GM21526 (cell line): ENCODE data around the gene MYPN.
"Not testable (repeated sequence)": the region's sequence is repeated elsewhere in the genome, so short reads cannot be mapped to it uniquely, and the experiment has no call there.

Experiments
- ATAC-seq: cut with Tn5 transposase; IDR thresholded peaks from one replicate; pipeline ENCODE4 v1.9.1; 2021; ENCODE audit warnings: moderate library complexity; ENCODE audit not compliant: unreplicated experiment, low FRiP score

MYPN gene

GRCh38 chr10:68163735-68164134 is 54.4 kb downstream of the MYPN start:
- peak; percentile 86 for ATAC-seq

- ATAC-seq = no peak
These were observed 56.4 kb downstream of the MYPN start for GRCh38 chr10:68165643-68166042.

DNA sequence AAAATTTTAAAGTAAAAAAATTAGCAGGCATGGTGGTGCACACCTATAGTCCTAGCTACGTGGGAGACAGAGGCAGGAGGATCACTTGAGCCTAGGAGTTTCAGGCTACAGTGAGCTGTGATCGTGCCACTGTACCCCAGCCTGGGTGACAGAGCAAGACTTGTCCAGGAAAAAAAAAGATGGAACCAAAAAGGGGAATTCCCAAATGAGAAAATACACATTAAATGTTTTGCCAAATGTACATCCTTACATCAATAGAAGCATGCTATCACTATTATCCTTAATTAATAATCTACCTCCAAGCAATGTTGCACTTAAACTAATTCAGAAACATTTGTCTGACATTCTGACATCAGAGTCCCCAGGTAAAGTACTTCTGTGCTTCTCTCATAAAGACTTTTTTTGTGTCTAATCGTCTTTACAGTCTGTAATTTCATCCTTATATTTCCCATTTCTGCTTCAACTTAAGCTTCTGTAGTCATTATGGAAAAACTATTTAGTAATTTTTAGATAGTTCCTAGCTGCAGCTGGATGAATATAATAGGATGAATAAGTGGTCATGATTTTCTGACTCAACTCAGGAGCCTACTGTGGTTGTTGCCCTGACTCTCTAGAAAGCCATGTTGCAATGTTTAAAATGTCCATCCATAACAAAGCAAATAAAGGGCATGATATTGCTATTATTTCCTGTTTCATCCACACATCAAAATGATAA is 57.7 kb downstream of the MYPN start:
- no peak for ATAC-seq

DNA sequence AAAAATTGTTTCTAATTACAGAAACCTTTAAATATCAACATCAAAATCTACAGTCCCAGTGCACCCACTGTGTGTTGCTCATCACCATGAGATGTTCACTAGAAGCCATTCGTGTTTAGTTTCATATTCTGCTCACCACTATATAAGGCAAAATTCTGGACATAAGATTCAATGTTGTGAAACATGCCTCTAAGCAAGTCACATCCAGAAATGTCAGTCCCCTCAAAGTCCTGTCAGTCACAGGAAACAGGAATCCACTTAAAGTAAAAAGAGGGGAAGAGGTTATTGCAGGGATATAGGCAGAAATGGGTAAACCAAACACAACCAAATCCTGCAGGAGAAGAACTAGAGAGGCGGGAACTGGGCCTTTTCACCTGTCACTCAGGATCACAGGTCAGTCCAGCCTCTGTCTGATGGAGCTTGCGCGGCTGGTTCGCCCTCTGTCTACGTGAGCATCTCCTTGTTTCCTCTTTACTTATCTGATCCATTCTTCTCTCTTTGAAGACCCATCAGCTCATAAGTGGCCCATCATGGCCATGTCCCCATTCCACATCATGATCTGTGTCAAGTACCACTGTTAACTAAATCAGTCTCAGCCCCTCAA is 58.4 kb downstream of the MYPN start:
- no peak for ATAC-seq

DNA sequence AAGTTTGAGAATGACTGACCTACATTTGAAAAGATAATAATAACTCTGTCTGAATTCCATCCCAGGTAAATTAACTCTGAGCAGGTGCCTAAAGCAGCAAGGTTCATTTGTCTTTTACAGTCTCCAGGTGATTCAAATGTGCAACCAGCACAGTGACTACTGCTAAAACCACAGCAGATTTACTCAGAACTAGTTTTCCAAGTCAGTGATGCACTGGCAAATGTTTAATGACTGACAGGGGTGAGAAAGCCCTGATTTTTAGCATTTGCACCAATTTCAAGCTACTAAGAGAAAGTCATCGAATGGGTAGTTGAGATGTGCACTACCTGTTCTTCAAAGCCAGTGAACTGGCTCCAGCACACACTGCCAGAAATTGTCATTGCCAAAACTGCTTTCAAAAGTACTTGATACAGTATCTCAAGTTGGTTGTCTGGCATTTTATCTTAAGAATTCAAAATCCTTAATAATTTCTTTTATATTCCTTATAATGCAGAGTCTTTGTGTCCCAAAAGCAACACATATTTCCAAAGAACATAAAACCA is 62.3 kb downstream of the MYPN start:
- ATAC-seq = no peak

GRCh38 chr10:68172324-68172723 is 63.0 kb downstream of the MYPN start:
- ATAC-seq = no peak

GRCh38 chr10:68175949-68176348 is 66.7 kb downstream of the MYPN start:
- no peak for ATAC-seq

DNA sequence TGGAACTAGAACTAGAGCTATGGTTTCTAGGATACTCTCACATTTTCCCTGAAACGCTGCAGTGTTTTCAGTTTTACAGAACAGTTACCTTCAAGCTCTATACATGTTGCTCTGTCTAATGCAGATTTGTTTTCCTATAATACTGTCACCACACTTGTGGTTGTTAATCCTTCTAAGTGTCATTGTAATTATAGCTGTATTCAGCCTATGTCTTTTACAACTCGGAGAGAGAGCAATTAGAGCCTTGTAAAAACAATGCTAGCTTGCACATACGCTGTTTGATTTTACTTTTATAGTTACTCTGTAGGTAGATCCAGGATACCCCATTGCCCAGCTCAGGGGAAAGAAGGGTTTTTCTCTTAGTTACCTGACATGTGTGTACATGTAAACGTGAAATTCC is 67.5 kb downstream of the MYPN start:
- ATAC-seq = no peak

GRCh38 chr10:68178592-68178991 is 69.3 kb downstream of the MYPN start:
- no peak for ATAC-seq

DNA sequence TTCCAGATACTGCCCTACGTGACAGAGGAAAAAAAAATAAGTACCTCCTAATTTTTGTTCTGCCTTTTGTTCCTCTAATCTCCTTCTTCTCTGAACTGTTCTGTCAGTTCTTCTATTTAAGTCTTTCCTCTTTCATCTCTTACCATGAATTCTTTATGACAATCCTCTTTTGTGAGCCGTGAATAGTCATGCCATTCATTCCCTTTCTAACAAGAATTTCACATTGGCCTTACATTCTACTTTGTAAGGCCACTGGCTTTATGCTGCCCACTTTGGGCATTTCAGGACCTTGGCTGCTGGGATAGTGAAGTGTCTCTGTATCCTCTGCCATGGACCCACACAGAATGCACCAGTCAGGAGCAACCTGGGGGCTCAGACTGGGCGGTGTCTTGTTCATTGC is 69.7 kb downstream of the MYPN start:
- ATAC-seq = no peak

- ATAC-seq = no peak
These were observed 71.2 kb downstream of the MYPN start for GRCh38 chr10:68180490-68180889.

DNA sequence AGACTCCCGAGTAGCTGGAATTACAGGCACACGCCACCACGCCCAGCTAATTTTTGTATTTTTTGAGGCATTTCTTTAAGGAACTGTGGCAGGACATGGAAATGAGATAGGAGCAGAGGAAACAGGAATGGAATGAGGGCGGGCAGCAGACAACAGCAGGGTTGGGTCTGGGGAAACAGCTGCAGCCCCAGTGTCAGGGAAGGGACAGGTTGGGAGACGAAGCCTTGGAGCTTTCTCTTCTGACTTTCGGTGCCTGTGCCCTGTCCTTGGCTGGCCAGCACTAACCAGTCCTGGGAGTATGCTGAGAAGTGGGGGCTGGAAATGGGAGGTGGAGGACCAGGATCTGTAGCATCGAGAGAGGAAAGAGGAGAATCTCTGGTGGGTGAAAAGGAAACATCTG is 75.3 kb downstream of the MYPN start:
- ATAC-seq = no peak

DNA sequence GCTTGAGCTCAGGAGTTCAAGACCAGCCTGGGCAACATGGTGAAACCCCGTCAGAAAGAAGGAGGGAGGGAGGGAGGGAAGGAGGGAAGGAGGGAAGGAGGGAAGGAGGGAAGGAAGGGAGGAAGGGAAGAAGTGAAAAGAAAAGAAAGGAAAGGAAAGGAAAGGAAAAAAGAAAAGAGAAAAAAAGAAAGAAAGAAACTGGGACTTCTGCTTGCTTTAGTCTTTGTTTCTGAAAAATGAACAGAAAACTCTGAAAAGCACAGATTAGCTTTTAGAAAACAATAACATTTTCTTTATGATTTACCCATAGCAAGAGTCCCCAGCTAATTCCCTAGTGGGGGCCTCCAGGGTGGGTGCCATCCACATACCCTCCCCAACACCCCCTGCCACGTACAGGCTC is 75.8 kb downstream of the MYPN start:
- ATAC-seq = no peak

DNA sequence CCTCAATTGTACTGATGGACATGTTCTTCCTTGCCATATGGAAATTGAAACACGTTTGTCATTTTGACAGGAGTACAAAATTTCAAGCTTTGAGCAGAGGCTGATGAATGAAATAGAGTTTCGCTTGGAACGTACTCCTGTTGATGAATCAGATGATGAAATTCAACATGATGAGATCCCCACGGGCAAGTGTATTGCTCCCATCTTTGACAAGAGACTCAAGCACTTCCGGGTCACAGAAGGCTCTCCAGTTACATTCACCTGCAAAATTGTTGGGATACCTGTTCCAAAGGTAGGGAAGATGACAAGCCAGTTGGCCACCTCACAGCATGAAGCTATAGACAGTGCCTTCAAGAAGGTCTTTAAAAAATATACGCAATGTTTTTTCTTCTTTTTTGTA is 79.5 kb downstream of the MYPN start:
- no peak for ATAC-seq

DNA sequence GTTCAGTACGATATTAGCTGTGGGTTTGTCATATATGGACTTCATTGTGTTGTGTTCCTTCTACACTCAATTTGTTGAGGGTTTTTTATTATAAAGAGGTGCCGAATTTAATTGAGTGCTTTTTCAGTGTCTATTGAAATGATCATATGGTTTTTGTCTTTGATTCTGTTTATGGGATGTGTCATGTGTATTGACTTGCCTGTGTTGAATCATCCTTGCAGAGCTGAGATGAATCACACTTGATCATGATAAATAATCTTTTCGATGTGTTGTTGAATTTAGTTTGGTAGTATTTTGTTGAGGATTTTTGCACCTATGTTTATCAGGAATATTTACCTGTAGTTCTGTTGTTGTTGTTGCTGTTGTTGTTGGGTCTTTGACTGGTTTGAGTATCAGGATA is 82.8 kb downstream of the MYPN start:
- ATAC-seq = no peak

DNA sequence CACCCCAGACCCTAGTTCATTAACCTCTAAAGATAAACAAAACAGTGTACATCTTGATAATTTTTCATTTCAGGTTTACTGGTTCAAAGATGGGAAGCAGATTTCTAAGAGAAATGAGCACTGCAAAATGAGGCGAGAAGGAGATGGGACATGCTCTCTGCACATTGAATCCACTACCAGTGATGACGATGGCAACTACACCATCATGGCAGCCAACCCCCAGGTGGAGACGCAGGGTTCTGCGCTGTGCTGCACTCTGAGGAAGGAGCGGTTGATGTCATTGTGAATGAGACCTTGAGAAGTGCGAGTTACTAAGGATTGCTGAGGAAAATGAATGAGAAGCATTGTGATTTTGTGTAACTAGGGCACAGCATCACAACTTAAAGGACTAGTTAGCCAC is 85.0 kb downstream of the MYPN start:
- no peak for ATAC-seq

DNA sequence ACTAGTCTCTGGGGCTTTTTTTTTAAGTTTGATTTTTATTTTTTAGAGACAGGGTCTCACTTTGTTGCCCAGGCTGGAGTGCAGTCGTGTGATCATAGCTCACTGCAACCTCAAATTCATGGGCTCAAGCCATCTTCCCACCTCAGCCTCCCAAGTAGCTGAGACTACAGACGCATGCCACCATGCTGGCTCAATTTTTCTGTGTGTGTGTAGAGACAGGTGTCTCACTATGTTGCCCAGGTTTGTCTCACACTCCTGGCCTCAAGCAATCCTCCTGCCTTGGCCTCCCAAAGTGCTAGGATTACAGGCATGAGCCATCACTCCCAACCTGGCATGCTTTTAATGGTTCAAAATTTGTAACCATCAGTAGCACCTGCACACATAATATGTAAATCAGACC is 86.5 kb downstream of the MYPN start:
- not testable (repeated sequence) for ATAC-seq

- no peak for ATAC-seq
These were observed 87.4 kb downstream of the MYPN start for GRCh38 chr10:68196701-68197100.

DNA sequence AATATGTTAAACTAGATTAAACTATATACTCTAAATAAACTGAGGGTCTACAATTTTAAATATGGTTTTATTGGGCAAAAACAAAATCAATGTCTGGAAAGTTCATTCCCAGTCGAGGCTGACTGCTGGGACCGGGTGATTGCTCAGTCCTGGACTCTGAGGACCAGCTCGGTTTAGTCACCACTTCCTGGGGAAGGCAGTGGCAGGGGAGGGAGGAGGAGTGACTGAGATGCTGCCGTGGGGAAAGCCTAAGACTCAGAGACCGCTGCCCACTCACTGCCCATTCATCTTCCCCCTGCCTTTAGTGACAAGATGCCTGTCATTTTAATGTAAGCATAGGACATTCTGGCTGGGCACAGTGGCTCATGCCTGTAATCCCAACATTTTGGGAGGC is 93.7 kb downstream of the MYPN start:
- ATAC-seq = no peak

DNA sequence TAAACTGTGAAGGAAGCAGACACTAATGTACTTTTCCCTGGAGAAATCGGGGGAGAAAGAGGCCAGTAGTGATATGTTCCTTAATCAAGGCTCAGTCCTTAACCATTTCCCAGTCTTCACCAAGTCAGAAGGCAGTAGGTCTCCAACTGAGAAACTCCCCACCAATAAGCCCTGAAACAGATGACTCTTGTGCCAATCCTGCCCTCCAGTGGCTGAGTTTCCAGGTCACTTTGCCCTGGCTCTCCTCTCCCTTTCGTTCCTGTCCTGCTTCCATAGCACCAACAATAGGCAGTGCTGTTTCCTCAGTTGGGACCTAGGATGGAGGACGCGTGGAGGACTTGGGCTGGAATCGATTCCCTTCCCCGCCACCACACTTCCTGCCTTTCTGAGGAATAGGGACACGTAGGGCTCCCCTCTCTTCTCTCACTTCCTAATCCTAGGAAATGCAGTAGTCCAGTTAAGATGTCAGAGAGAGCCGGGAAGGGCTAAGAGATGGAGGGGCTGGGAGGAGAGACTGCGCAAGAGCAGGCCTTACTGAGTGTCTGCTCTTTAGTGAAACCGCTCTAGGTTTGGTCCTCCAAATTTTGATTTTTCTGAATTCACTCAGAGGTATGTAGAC is 99.2 kb downstream of the MYPN start:
- no peak for ATAC-seq

DNA sequence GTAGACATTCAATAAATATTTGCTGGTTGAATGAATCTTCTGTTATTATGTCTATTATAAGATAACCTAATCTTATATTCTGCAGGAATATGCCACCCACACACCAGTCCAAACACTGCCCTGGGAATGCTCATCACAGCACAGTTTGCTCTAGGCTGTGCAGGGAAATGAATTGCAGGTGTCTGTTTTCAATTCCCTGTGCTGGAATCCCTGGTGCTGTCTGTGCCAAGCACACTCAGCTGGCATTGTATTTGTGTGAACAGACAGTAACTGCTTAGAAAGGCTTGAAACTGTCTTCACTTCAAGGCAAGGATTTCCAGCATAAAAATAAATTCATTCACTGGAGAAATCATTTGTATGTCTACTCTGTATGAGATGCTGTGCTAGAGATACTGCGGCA is 102.4 kb downstream of the MYPN start:
- ATAC-seq = no peak
